ENCODE measurements around the gene RAB7B. TPM values are rescaled to one million over a fixed set of nuclear protein-coding genes. Genes with fewer than 3 reads are reported as not detected.
A peak's percentile ranks its signal among the peaks of the same experiment; 100 is the strongest.

The RAB7B gene
- total RNA-seq, 1 experiment from 2014 or later = 0.22 TPM

GRCh38 chr1:205992218-205992882 lies 10.8 kb downstream of the RAB7B start (continued):
- TF ChIP-seq EZH2 (IDR thresholded peaks at IDR 0.05) (no peak), YY1 (IDR thresholded peaks at IDR 0.05; ENCODE audit: extremely low read depth, insufficient replicate concordance, low read depth, low read length) (no peak), FOSL1 (IDR thresholded peaks at IDR 0.05; ENCODE audit: low read depth) (no peak), ZNF274 (IDR thresholded peaks at IDR 0.05; ENCODE audit: low read depth, low read length) (no peak), ELF1 (IDR thresholded peaks at IDR 0.05; ENCODE audit: borderline replicate concordance, low read depth) (no peak)

DNA sequence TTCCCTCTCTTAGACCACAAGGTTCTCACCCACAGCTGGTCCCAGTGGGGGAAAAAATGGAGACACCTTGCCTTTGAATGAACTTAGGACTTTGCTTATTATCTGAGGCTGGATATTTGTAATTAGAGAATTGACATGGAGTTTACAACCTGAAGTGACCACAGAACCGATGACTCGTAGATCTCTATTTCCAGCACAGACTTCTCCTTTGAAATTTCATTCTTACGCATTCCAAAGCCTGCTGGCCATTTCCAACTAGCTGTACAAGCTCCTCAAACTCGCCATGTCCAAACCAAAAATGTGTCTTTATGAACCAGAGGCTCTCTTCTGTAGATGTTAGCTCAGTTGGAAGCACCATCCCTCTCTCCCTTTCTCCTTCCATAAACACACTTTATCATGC lies 12.0 kb downstream of the RAB7B start:
- ATAC-seq = peak; percentile 23; the same call in 1 of the 2 replicates
- Histone ChIP-seq H3K79me2 (ENCODE audit: insufficient read depth, low read length) (no peaks in the 10 kb centered on the region), H3K27me3 (ENCODE audit: insufficient read depth, low read length) (no peaks in the 10 kb centered on the region), H3K27ac (ENCODE audit: low read depth, low read length) (no peak overlapping the region), H3K4me2 (ENCODE audit: low read length) (peak overlapping the region; percentile 34; the same call in 1 of the 2 replicates), H3K9me3 (ENCODE audit: control insufficient read depth in 1 of 2, insufficient read depth in 1 of 2, low read depth in 1 of 2, low read length in 2 of 2) (no peaks in the 10 kb centered on the region), H3K9ac (ENCODE audit: low read length) (no peak overlapping the region), H3K9me2 (ENCODE audit: insufficient read depth) (no peaks in the 10 kb centered on the region; the same call in 1 of the 2 replicates), H3K36me3 (ENCODE audit: control insufficient read depth in 1 of 2, insufficient read depth in 2 of 2, low read length in 2 of 2) (no peaks in the 10 kb centered on the region), H4K20me1 (ENCODE audit: insufficient read depth) (no peaks in the 10 kb centered on the region), H2AFZ (ENCODE audit: low read depth, low read length, poor library complexity, severe bottlenecking) (peak overlapping the region; percentile 25), H3K4me3 (replicated peaks in 1 of 2; ENCODE audit: low read depth in 1 of 2, low read length in 2 of 2) (no peak overlapping the region), H3K4me1 (ENCODE audit: control insufficient read depth in 1 of 2, insufficient read depth in 2 of 2, low read length in 2 of 2) (peaks cover 0 to 8% of the 10 kb centered on the region in 2 experiments; a peak in 2 of 4 replicates)
- RAD21 ChIA-PET (ENCODE audit: low non-redundant PET in 1 of 2, low total read pairs in 2 of 2, uncharacterized antibody in 2 of 2, unreplicated experiment in 2 of 2) = no interaction called here
- CTCF ChIA-PET = interaction anchor here (1.2 to 2.0 kb wide), 3 partner anchors 9 to 115 kb away, joined by 4 to 7 read pairs (median 4); no protein-coding TSS in a partner anchor
- no peak for DNase-seq (ENCODE audit: low read depth, low spot score)
- no peak for TF ChIP-seq ATF3 (IDR thresholded peaks at IDR 0.05)
- no peak for TF ChIP-seq YY1 (IDR thresholded peaks at IDR 0.05; ENCODE audit: extremely low read depth, insufficient replicate concordance, low read depth, low read length)
- no peak for TF ChIP-seq SRF (IDR thresholded peaks at IDR 0.05; ENCODE audit: low read depth)
- no peak for TF ChIP-seq ELF1 (IDR thresholded peaks at IDR 0.05; ENCODE audit: borderline replicate concordance, low read depth)
- TF ChIP-seq CEBPB (IDR thresholded peaks at IDR 0.05; ENCODE audit: low read depth) = no peak
- TF ChIP-seq, protein P1, sequence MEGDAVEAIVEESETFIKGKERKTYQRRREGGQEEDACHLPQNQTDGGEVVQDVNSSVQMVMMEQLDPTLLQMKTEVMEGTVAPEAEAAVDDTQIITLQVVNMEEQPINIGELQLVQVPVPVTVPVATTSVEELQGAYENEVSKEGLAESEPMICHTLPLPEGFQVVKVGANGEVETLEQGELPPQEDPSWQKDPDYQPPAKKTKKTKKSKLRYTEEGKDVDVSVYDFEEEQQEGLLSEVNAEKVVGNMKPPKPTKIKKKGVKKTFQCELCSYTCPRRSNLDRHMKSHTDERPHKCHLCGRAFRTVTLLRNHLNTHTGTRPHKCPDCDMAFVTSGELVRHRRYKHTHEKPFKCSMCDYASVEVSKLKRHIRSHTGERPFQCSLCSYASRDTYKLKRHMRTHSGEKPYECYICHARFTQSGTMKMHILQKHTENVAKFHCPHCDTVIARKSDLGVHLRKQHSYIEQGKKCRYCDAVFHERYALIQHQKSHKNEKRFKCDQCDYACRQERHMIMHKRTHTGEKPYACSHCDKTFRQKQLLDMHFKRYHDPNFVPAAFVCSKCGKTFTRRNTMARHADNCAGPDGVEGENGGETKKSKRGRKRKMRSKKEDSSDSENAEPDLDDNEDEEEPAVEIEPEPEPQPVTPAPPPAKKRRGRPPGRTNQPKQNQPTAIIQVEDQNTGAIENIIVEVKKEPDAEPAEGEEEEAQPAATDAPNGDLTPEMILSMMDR (IDR thresholded peaks at IDR 0.05 in 2 of 3, conservative IDR thresholded peaks at IDR 0.05 in 1 of 3; ENCODE audit: borderline replicate concordance in 1 of 3, insufficient read depth in 1 of 3, low read depth in 2 of 3, low read length in 2 of 3) = no peak
- no peak for TF ChIP-seq ZBTB33 (IDR thresholded peaks at IDR 0.05; ENCODE audit: extremely low read depth, insufficient replicate concordance, low read length)
- no peak for TF ChIP-seq ZNF274 (IDR thresholded peaks at IDR 0.05; ENCODE audit: low read depth, low read length)
- TF ChIP-seq, protein P2, sequence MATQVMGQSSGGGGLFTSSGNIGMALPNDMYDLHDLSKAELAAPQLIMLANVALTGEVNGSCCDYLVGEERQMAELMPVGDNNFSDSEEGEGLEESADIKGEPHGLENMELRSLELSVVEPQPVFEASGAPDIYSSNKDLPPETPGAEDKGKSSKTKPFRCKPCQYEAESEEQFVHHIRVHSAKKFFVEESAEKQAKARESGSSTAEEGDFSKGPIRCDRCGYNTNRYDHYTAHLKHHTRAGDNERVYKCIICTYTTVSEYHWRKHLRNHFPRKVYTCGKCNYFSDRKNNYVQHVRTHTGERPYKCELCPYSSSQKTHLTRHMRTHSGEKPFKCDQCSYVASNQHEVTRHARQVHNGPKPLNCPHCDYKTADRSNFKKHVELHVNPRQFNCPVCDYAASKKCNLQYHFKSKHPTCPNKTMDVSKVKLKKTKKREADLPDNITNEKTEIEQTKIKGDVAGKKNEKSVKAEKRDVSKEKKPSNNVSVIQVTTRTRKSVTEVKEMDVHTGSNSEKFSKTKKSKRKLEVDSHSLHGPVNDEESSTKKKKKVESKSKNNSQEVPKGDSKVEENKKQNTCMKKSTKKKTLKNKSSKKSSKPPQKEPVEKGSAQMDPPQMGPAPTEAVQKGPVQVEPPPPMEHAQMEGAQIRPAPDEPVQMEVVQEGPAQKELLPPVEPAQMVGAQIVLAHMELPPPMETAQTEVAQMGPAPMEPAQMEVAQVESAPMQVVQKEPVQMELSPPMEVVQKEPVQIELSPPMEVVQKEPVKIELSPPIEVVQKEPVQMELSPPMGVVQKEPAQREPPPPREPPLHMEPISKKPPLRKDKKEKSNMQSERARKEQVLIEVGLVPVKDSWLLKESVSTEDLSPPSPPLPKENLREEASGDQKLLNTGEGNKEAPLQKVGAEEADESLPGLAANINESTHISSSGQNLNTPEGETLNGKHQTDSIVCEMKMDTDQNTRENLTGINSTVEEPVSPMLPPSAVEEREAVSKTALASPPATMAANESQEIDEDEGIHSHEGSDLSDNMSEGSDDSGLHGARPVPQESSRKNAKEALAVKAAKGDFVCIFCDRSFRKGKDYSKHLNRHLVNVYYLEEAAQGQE (IDR thresholded peaks at IDR 0.05; ENCODE audit: low read depth) = no peak
- no peak for TF ChIP-seq FOSL1 (IDR thresholded peaks at IDR 0.05; ENCODE audit: low read depth)
- TF ChIP-seq CBX3 (IDR thresholded peaks at IDR 0.05; ENCODE audit: low read depth) = no peak
- no peak for TF ChIP-seq RAD21 (IDR thresholded peaks at IDR 0.05; ENCODE audit: low read depth)
- no peak for TF ChIP-seq EZH2 (IDR thresholded peaks at IDR 0.05)
- TF ChIP-seq POLR2AphosphoS5 (IDR thresholded peaks at IDR 0.05; ENCODE audit: low read depth, low read length) = no peak
- TF ChIP-seq, protein P3, sequence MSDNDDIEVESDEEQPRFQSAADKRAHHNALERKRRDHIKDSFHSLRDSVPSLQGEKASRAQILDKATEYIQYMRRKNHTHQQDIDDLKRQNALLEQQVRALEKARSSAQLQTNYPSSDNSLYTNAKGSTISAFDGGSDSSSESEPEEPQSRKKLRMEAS (IDR thresholded peaks at IDR 0.05) = no peak
- intact Hi-C loops (cut with micrococcal nuclease) = no loop called here
- BruUV-seq (replicated peaks) = no TSS peak
- POLR2A ChIA-PET = no interaction called here
